ENCODE measurements around the gene MEF2C.
A peak's percentile ranks its signal among the peaks of the same experiment; 100 is the strongest.
"Not testable (repeated sequence)": the region's sequence is repeated elsewhere in the genome, so short reads cannot be mapped to it uniquely, and the experiment has no call there.

MEF2C gene

GRCh38 chr5:88883059-88883835 is at the start of gene MEF2C:
MEF2C (minus strand) TSS chr5:88883184; CDS start chr5:88823788, 59,396 bp downstream.
- Histone ChIP-seq H3K4me1 (ENCODE audit: control insufficient read depth, insufficient read depth, low read length) (peaks cover 6% of the 10 kb centered on the region), H3K36me3 (ENCODE audit: control insufficient read depth, insufficient read depth, low read length) (no peaks in the 10 kb centered on the region), H3K9me3 (ENCODE audit: control insufficient read depth, insufficient read depth, low read length) (no peaks in the 10 kb centered on the region), H3K27me3 (ENCODE audit: control insufficient read depth, insufficient read depth, low read length) (peaks cover 67% of the 10 kb centered on the region), H3K4me3 (ENCODE audit: low read depth, low read length) (peak within 1 kb of the TSS; percentile 81), H3K9ac (ENCODE audit: low read depth, low read length) (no peak within 1 kb of the TSS)

- Histone ChIP-seq H3K4me3 (ENCODE audit: low read depth, low read length) (no peak overlapping the region), H3K4me1 (ENCODE audit: control insufficient read depth, insufficient read depth, low read length) (no peaks in the 10 kb centered on the region), H3K27me3 (ENCODE audit: control insufficient read depth, insufficient read depth, low read length) (no peaks in the 10 kb centered on the region), H3K36me3 (ENCODE audit: control insufficient read depth, insufficient read depth, low read length) (no peaks in the 10 kb centered on the region), H3K9ac (ENCODE audit: low read depth, low read length) (no peak overlapping the region), H3K9me3 (ENCODE audit: control insufficient read depth, insufficient read depth, low read length) (no peaks in the 10 kb centered on the region)
Observed at GRCh38 chr5:88932541-88932940, 49.6 kb upstream of the MEF2C start.

GRCh38 chr5:88930335-88930734 is 47.4 kb upstream of the MEF2C start:
- no peaks in the 10 kb centered on the region for H3K4me1 ChIP-seq (ENCODE audit: control insufficient read depth, insufficient read depth, low read length)
- H3K27me3 ChIP-seq (ENCODE audit: control insufficient read depth, insufficient read depth, low read length): no peaks in the 10 kb centered on the region
- no peak overlapping the region for H3K9ac ChIP-seq (ENCODE audit: low read depth, low read length)

GRCh38 chr5:88929385-88929784 is 46.4 kb upstream of the MEF2C start:
- no peaks in the 10 kb centered on the region for H3K4me1 ChIP-seq (ENCODE audit: control insufficient read depth, insufficient read depth, low read length)
- H3K9me3 ChIP-seq (ENCODE audit: control insufficient read depth, insufficient read depth, low read length): no peaks in the 10 kb centered on the region
- H3K36me3 ChIP-seq (ENCODE audit: control insufficient read depth, insufficient read depth, low read length): no peaks in the 10 kb centered on the region
- no peak overlapping the region for H3K9ac ChIP-seq (ENCODE audit: low read depth, low read length)
- H3K4me3 ChIP-seq (ENCODE audit: low read depth, low read length): no peak overlapping the region
- H3K27me3 ChIP-seq (ENCODE audit: control insufficient read depth, insufficient read depth, low read length): no peaks in the 10 kb centered on the region

More at GRCh38 chr5:88930335-88930734, 47.4 kb upstream of the MEF2C start:
- no peaks in the 10 kb centered on the region for H3K9me3 ChIP-seq (ENCODE audit: control insufficient read depth, insufficient read depth, low read length)
- no peaks in the 10 kb centered on the region for H3K36me3 ChIP-seq (ENCODE audit: control insufficient read depth, insufficient read depth, low read length)
- no peak overlapping the region for H3K4me3 ChIP-seq (ENCODE audit: low read depth, low read length)

GRCh38 chr5:88926774-88927173 is 43.8 kb upstream of the MEF2C start:
- no peaks in the 10 kb centered on the region for H3K27me3 ChIP-seq (ENCODE audit: control insufficient read depth, insufficient read depth, low read length)
- H3K9ac ChIP-seq (ENCODE audit: low read depth, low read length): no peak overlapping the region
- no peaks in the 10 kb centered on the region for H3K4me1 ChIP-seq (ENCODE audit: control insufficient read depth, insufficient read depth, low read length)
- no peaks in the 10 kb centered on the region for H3K36me3 ChIP-seq (ENCODE audit: control insufficient read depth, insufficient read depth, low read length)
- no peaks in the 10 kb centered on the region for H3K9me3 ChIP-seq (ENCODE audit: control insufficient read depth, insufficient read depth, low read length)
- H3K4me3 ChIP-seq (ENCODE audit: low read depth, low read length): no peak overlapping the region

- H3K27me3 ChIP-seq (ENCODE audit: control insufficient read depth, insufficient read depth, low read length): no peaks in the 10 kb centered on the region
- no peak overlapping the region for H3K9ac ChIP-seq (ENCODE audit: low read depth, low read length)
- H3K4me1 ChIP-seq (ENCODE audit: control insufficient read depth, insufficient read depth, low read length): no peaks in the 10 kb centered on the region
- no peaks in the 10 kb centered on the region for H3K9me3 ChIP-seq (ENCODE audit: control insufficient read depth, insufficient read depth, low read length)
- no peak overlapping the region for H3K4me3 ChIP-seq (ENCODE audit: low read depth, low read length)
- H3K36me3 ChIP-seq (ENCODE audit: control insufficient read depth, insufficient read depth, low read length): no peaks in the 10 kb centered on the region
Observed at GRCh38 chr5:88925692-88926490, 42.9 kb upstream of the MEF2C start.

- Histone ChIP-seq H3K4me3 (ENCODE audit: low read depth, low read length) (no peak overlapping the region), H3K9ac (ENCODE audit: low read depth, low read length) (no peak overlapping the region), H3K9me3 (ENCODE audit: control insufficient read depth, insufficient read depth, low read length) (no peaks in the 10 kb centered on the region), H3K27me3 (ENCODE audit: control insufficient read depth, insufficient read depth, low read length) (no peaks in the 10 kb centered on the region), H3K4me1 (ENCODE audit: control insufficient read depth, insufficient read depth, low read length) (no peaks in the 10 kb centered on the region), H3K36me3 (ENCODE audit: control insufficient read depth, insufficient read depth, low read length) (no peaks in the 10 kb centered on the region)
Observed at GRCh38 chr5:88924330-88924657, 41.3 kb upstream of the MEF2C start.

GRCh38 chr5:88923623-88924329 is 40.8 kb upstream of the MEF2C start:
- Histone ChIP-seq H3K36me3 (ENCODE audit: control insufficient read depth, insufficient read depth, low read length) (no peaks in the 10 kb centered on the region), H3K9ac (ENCODE audit: low read depth, low read length) (no peak overlapping the region)

GRCh38 chr5:88912743-88913142 is 29.8 kb upstream of the MEF2C start:
- H3K4me3 ChIP-seq (ENCODE audit: low read depth, low read length); H3K9me3 ChIP-seq (ENCODE audit: control insufficient read depth, insufficient read depth, low read length); H3K36me3 ChIP-seq (ENCODE audit: control insufficient read depth, insufficient read depth, low read length); H3K9ac ChIP-seq (ENCODE audit: low read depth, low read length); H3K27me3 ChIP-seq (ENCODE audit: control insufficient read depth, insufficient read depth, low read length); H3K4me1 ChIP-seq (ENCODE audit: control insufficient read depth, insufficient read depth, low read length): not testable (repeated sequence)

More at GRCh38 chr5:88923623-88924329, 40.8 kb upstream of the MEF2C start:
- H3K4me1 ChIP-seq (ENCODE audit: control insufficient read depth, insufficient read depth, low read length): no peaks in the 10 kb centered on the region
- no peaks in the 10 kb centered on the region for H3K9me3 ChIP-seq (ENCODE audit: control insufficient read depth, insufficient read depth, low read length)
- H3K27me3 ChIP-seq (ENCODE audit: control insufficient read depth, insufficient read depth, low read length): no peaks in the 10 kb centered on the region
- no peak overlapping the region for H3K4me3 ChIP-seq (ENCODE audit: low read depth, low read length)

GRCh38 chr5:88911059-88911572 is 28.1 kb upstream of the MEF2C start:
- H3K9ac ChIP-seq (ENCODE audit: low read depth, low read length); H3K27me3 ChIP-seq (ENCODE audit: control insufficient read depth, insufficient read depth, low read length); H3K4me3 ChIP-seq (ENCODE audit: low read depth, low read length); H3K9me3 ChIP-seq (ENCODE audit: control insufficient read depth, insufficient read depth, low read length); H3K36me3 ChIP-seq (ENCODE audit: control insufficient read depth, insufficient read depth, low read length); H3K4me1 ChIP-seq (ENCODE audit: control insufficient read depth, insufficient read depth, low read length): not testable (repeated sequence)

GRCh38 chr5:88904478-88904877 is 21.5 kb upstream of the MEF2C start:
- not testable (repeated sequence) for H3K36me3 ChIP-seq (ENCODE audit: control insufficient read depth, insufficient read depth, low read length); H3K9me3 ChIP-seq (ENCODE audit: control insufficient read depth, insufficient read depth, low read length); H3K4me1 ChIP-seq (ENCODE audit: control insufficient read depth, insufficient read depth, low read length); H3K4me3 ChIP-seq (ENCODE audit: low read depth, low read length); H3K9ac ChIP-seq (ENCODE audit: low read depth, low read length); H3K27me3 ChIP-seq (ENCODE audit: control insufficient read depth, insufficient read depth, low read length)
